OCI-LY1 (cell line): ENCODE results near the gene ITSN2.
A peak's percentile ranks its signal among the peaks of the same experiment; 100 is the strongest.
"Not testable (repeated sequence)": the region's sequence is repeated elsewhere in the genome, so short reads cannot be mapped to it uniquely, and the experiment has no call there.

Experiments used
- H2AFZ ChIP-seq: fragments of 200-600 bp; sonication (generic), shearing (Covaris generic); 2 replicates; pipeline ENCODE4 v1.6.0; 2014; ENCODE audit warnings: antibody characterized with exemption, mild to moderate bottlenecking, low read length
- H3F3A ChIP-seq: fragments of 200-600 bp; sonication (generic), shearing (Covaris generic); 2 replicates; pipeline ENCODE4 v1.6.0; 2014; ENCODE audit warnings: mild to moderate bottlenecking, antibody characterized with exemption, low read length, moderate library complexity; ENCODE audit not compliant: insufficient read depth
- H3K27ac ChIP-seq: fragments of 200-600 bp; sonication (generic); 2 replicates; pipeline ENCODE4 v1.5.1; 2014; ENCODE audit warnings: low read length, mixed run types, mild to moderate bottlenecking, low read depth; ENCODE audit not compliant: poor library complexity, severe bottlenecking
- H3K27me3 ChIP-seq: fragments of 200-600 bp; sonication (generic); 2 replicates; pipeline ENCODE4 v1.6.0; 2014; ENCODE audit warnings: antibody characterized with exemption, mild to moderate bottlenecking, low read length, moderate library complexity; ENCODE audit not compliant: insufficient read depth
- H3K36me3 ChIP-seq: fragments of 200-600 bp; sonication (generic); 2 replicates; pipeline ENCODE4 v1.6.1; 2014; ENCODE audit warnings: mild to moderate bottlenecking, antibody characterized with exemption, low read length, moderate library complexity, mixed read lengths; ENCODE audit not compliant: insufficient read depth
- H3K4me1 ChIP-seq: fragments of 200-600 bp; sonication (generic); 2 replicates; pipeline ENCODE4 v1.5.1; 2014; ENCODE audit warnings: mild to moderate bottlenecking, low read length, moderate library complexity; ENCODE audit not compliant: insufficient read depth, severe bottlenecking
- H3K4me2 ChIP-seq: fragments of 200-600 bp; sonication (generic), shearing (Covaris generic); 2 replicates; pipeline ENCODE4 v1.6.1; 2014; ENCODE audit warnings: low read length
- H3K4me3 ChIP-seq: fragments of 200-600 bp; sonication (generic); 2 replicates; pipeline ENCODE4 v1.5.1; 2014; ENCODE audit warnings: low read length, low read depth, mild to moderate bottlenecking, mixed read lengths; ENCODE audit not compliant: poor library complexity, severe bottlenecking
- H3K79me2 ChIP-seq: fragments of 200-600 bp; shearing (Covaris generic); 2 replicates; pipeline ENCODE4 v1.6.1; 2016; ENCODE audit warnings: mixed run types, low read length, mixed read lengths; ENCODE audit not compliant: insufficient read depth
- H3K9ac ChIP-seq: fragments of 200-600 bp; sonication (generic), shearing (Covaris generic); 2 replicates; pipeline ENCODE4 v1.6.1; 2014; ENCODE audit warnings: mild to moderate bottlenecking, low read length, mixed read lengths
- H3K9me2 ChIP-seq: fragments of 200-600 bp; sonication (generic), shearing (Covaris generic); 2 replicates; pipeline ENCODE4 v1.6.1; 2014; ENCODE audit warnings: low read depth, mild to moderate bottlenecking, low read length, mixed read lengths
- H3K9me3 ChIP-seq: fragments of 200-600 bp; shearing (Covaris generic); 2 replicates; pipeline ENCODE4 v1.6.1; 2014; ENCODE audit warnings: low read length, mixed read lengths
- H4K20me1 ChIP-seq: fragments of 200-600 bp; sonication (generic), shearing (Covaris generic); 2 replicates; pipeline ENCODE4 v1.6.0; 2016; ENCODE audit warnings: mild to moderate bottlenecking, low read length; ENCODE audit not compliant: insufficient read depth
- CTCF ChIP-seq: fragments of 200-600 bp; sonication (generic), shearing (Covaris generic); IDR thresholded peaks from 2 replicates; pipeline ENCODE4 v1.5.1; 2017; ENCODE audit warnings: mild to moderate bottlenecking, antibody characterized with exemption, low read length, moderate library complexity, mixed read lengths
- EZH2 ChIP-seq: fragments of 200-600 bp; sonication (generic), shearing (Covaris generic); IDR thresholded peaks from 2 replicates; pipeline ENCODE4 v1.8.0; 2017; ENCODE audit warnings: borderline replicate concordance, mixed run types, mild to moderate bottlenecking, antibody characterized with exemption, low read length, moderate library complexity, mixed read lengths

The ITSN2 gene

GRCh38 chr2:24360050-24360962 lies at the start of gene ITSN2:
TSS of gene ITSN2 (minus strand) at chr2:24360536. CDS start at chr2:24328082, 32,454 bp downstream.
- Histone ChIP-seq H3K27ac (peak within 1 kb of the TSS; percentile 89), H3K4me3 (peak within 1 kb of the TSS; percentile 86), H3K79me2 (peaks cover 37% of the 10 kb centered on the region), H3K9me2 (no peaks in the 10 kb centered on the region), H3K4me2 (peak within 1 kb of the TSS; percentile 87), H3K27me3 (no peaks in the 10 kb centered on the region), H3K4me1 (peaks cover 42% of the 10 kb centered on the region), H3F3A (0 out of 2 replicates have a peak, but pooled peaks cover under 1% of the 10 kb centered on the region), H3K9me3 (no peaks in the 10 kb centered on the region), H4K20me1 (no peaks in the 10 kb centered on the region), H3K36me3 (peaks cover 9% of the 10 kb centered on the region; the same call in 1 of the 2 replicates), H3K9ac (peak within 1 kb of the TSS; percentile 83), H2AFZ (peak within 1 kb of the TSS; percentile 33; the same call in 1 of the 2 replicates)
- no peak for TF ChIP-seq CTCF
- no peak for TF ChIP-seq EZH2

- H3F3A ChIP-seq: no peaks in the 10 kb centered on the region
- H3K27ac ChIP-seq: no peak overlapping the region
- H3K9me3 ChIP-seq: no peaks in the 10 kb centered on the region
- no peaks in the 10 kb centered on the region for H3K79me2 ChIP-seq
- H3K27me3 ChIP-seq: no peaks in the 10 kb centered on the region
- H3K36me3 ChIP-seq: no peaks in the 10 kb centered on the region
- no peaks in the 10 kb centered on the region for H3K9me2 ChIP-seq
- H4K20me1 ChIP-seq: no peaks in the 10 kb centered on the region
- no peak overlapping the region for H3K9ac ChIP-seq
- TF ChIP-seq EZH2 (no peak), CTCF (no peak)
- H2AFZ ChIP-seq: no peak overlapping the region
- no peaks in the 10 kb centered on the region for H3K4me1 ChIP-seq
- no peak overlapping the region for H3K4me2 ChIP-seq
- no peak overlapping the region for H3K4me3 ChIP-seq
Observed at GRCh38 chr2:24409171-24409570, 48.8 kb upstream of the ITSN2 start.

- not testable (repeated sequence) for H2AFZ ChIP-seq, H4K20me1 ChIP-seq, H3K79me2 ChIP-seq, H3K9me3 ChIP-seq, H3K36me3 ChIP-seq, H3K9me2 ChIP-seq, H3F3A ChIP-seq, H3K27ac ChIP-seq, H3K4me1 ChIP-seq, H3K4me2 ChIP-seq, H3K9ac ChIP-seq, H3K4me3 ChIP-seq, H3K27me3 ChIP-seq
Observed at GRCh38 chr2:24408704-24409103, 48.4 kb upstream of the ITSN2 start.
